ENCODE measurements around the gene MAGI2.
"Not testable (repeated sequence)": the region's sequence is repeated elsewhere in the genome, so short reads cannot be mapped to it uniquely, and the experiment has no call there.

MAGI2 gene

DNA sequence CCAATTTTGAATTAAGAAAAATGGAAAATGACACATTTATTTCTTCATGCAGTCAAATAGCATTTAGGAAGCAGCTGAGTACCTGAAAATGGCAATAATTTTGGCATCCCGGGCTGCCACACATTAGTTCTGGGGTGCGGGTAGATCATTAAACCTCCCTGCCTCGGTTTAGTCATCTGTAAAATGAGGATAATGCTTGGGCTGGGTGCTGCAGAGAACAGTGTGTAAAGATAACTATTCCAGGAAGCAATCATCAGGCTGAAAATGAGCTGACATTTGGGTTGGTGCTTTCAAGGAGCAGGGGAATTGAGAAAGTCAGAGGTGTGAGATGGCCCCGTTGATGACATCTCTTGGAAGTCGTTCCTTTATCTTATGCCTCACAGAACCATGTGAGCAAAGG lies 887.7 kb downstream of the MAGI2 start:
- DNase-seq (ENCODE audit: low read depth, low spot score) = no peak

DNA sequence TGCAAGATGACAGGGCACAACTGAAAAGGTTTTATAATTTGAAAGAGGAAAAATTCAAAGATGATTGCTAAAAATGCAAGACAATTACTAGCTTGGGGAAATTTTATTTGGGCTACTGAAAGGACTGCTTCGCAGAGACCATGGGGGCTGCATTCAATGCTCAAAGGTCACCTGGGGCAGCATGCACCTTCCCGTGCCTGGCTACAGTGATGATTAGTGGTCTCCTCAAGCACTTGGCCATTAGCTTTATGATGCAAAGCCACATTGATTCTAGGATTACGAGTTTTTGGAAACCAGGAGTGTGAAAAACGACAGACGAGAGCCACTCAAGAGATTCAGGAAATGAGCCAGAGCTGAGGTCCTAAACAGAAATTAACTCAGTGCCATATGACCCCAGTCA lies 890.3 kb downstream of the MAGI2 start:
- no peak for DNase-seq (ENCODE audit: low read depth, low spot score)

DNA sequence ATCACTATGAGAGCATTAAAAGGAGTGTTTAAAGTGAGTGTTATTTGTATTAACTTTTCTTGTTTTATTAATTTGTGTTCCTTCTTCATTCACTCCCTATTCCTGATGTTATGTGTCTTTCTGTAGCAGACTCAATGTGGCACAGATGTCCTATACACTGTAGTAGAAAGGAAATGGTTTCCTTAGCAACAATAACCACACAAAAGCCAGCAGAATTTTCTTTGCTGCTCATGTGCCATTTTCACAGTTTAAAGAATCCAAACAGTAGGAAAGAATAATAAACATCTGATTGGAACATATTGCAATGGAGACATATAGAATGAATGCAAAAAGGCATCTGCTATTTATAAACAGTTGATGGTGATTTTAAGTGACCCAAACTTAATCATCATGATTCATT lies 891.3 kb downstream of the MAGI2 start:
- no peak for DNase-seq (ENCODE audit: low read depth, low spot score)

- no peak for DNase-seq (ENCODE audit: low read depth, low spot score)
Measured at GRCh38 chr7:78558566-78558965, 894.9 kb downstream of the MAGI2 start.

DNA sequence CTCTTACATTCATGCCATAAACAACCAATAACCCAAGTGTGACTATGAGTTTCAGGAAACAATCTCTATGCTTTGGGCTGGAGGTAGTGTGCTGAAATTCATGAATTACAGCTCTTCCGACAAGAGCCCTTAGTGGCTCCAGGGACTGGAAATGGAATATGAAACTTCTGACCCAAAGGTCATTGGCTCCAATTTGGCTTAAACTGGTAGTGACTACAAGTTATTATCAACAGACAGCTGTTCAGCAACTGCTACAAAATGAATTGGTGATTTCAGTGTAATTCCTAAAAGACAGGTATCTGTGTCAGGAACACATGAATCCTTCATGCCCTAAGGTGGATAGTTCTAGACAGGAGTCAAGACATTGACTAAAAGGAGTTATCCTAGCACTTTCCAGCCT lies 909.5 kb downstream of the MAGI2 start:
- DNase-seq (ENCODE audit: low read depth, low spot score) = no peak

DNA sequence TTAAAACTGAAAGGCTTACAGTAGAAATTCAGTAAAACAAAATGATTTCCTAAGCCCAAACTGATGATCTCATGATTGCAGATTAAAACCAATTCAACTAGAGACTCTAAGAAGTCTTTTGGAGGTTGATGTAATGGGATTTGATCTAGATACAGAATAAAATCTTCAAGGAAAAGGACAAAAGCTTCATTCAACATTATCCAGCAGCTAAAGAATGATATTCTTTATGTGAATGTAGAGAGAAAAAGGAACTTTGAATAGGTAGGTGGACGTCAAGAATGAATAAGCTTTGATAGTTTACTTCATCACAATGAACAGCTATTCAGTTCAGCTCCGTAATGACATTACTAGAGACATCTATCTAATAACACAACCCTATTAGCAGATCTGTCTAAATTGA lies 910.5 kb downstream of the MAGI2 start:
- no peak for DNase-seq (ENCODE audit: low read depth, low spot score)

- no peak for DNase-seq (ENCODE audit: low read depth, low spot score)
Measured at GRCh38 chr7:78542541-78542940, 910.9 kb downstream of the MAGI2 start.

DNA sequence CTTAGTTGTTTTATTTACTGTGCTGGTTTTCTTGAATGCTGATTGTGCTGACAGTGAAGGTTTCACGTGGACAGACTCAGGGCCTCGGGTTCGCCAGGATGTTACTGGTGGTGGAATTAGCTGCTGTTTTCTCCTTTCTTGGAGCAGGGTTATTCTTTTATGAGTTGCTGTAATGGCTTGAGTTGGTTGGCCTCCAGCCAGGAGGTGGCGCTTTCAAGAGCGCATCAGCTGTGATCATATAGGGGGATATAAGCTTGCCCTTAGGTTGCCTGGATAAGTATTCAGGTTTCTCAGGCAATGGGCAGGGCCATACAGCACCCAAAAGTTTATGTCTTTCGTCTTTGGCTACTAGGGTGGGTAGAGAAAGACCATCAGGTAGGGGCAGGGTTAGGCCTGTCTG lies 913.6 kb downstream of the MAGI2 start:
- DNase-seq (ENCODE audit: low read depth, low spot score) = no peak

DNA sequence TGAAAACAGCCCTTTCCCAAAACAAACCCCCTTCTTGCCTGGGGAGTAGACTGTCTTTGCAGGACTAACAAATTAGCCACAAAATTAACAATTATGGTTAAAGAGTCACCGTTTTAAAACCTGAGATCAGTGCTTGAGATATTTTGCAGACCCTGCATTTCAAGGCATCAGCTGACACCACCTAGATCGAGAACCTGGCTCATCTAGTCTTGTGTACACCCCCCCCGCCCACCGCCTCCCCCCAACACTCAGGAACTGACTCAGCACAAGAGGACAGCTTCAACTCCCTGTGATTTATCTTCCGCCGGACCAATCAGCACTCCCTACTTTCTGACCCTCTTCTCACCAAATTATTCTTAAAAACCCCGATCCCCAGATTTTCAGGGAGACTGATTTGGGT lies 917.8 kb downstream of the MAGI2 start:
- no peak for DNase-seq (ENCODE audit: low read depth, low spot score)

DNA sequence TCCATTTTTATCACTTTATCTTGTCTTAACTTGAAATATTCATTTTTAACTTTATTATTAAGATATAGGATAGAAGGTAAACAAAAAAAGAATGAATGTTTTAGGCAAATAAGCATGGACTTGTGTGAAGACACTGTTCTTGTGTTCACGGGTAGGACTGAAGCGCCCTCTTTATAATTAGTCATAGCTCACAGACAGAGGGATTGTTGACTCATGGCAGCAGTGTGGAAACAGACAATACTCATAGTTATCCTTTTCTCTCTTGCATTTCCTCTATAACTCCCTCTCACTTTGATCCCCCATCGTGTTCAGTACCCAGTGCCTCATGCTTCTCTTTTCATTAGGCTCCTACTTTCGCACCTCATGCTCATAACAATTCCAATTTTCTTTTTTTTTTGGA lies 923.1 kb downstream of the MAGI2 start:
- no peak for DNase-seq (ENCODE audit: low read depth, low spot score)

DNA sequence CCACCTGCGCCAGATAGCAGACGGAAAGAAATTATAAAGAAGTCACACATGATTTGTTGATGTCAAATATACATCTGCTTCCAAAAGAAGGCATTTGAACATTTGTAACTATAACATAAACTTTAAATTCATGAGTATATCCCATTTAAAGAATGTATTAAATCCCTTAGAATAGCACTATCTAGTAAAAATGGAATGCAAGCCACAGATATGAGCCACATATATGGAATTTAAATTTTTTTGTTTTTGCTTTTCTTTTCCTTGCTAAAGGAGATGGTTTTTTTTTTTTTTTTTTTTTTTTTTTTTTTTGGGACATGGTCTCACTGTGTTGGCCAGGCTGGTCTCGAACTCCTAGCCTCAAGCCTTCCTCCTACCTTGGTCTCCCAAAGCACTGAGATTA lies 924.1 kb downstream of the MAGI2 start:
- no peak for DNase-seq (ENCODE audit: low read depth, low spot score)

DNA sequence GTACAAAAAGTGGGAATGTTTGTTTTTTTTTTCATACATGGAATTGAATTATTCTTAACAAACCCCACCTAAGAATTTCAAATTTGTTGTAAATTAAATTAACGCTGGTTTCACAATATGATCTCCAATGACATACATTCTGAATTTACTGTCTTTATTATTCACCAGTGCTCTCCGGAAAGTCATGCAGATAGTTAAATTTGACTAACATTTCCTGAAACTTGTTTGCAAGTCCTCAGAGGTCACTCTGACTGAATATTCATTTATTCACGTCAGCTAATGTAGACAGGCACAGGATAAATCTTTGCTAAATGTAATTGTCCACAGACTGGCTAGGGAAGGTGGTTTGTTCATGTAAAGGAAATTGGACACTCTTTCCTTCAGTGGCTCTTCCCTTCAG lies 924.5 kb downstream of the MAGI2 start:
- no peak for DNase-seq (ENCODE audit: low read depth, low spot score)

DNA sequence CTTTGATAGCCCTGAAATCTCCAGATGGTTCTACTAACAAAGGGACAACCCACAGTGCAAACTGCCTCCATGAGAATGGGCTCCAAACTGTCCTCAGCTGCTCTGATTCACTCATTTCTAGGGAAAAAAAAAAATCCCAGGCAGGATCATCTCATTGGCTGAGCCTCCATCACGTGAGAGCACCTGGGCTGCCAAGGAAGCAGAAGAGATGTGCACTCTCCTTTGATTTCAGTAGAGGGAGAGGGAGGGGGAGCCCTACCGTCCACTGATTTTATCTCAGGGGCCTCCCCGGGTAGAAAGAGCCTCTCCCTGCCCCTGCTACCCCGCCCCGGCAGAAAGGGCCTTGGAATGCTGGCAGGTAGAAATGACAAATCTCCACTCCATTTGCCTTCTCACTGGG lies 929.5 kb downstream of the MAGI2 start:
- no peak for DNase-seq (ENCODE audit: low read depth, low spot score)

GRCh38 chr7:78521961-78522360 lies 931.5 kb downstream of the MAGI2 start:
- no peak for DNase-seq (ENCODE audit: low read depth, low spot score)

DNA sequence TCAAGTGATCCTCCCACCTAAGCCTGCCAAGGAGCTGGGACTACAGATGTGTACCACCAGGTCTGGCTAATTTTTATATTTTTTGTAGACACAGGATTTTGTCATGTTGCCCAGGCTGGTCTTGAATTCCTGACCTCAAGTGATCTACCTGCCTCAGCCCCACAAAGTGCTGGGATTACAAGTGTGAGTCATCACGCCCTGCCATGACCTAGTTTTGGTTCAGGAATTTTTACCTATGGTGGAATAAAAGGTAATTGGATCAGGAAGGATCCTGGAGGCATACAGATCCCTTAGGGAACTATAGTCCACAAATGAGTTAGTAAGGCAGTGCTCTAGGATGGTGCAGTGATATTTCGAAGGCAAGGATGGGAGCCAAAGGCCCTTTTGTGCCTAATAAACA lies 937.0 kb downstream of the MAGI2 start:
- DNase-seq (ENCODE audit: low read depth, low spot score) = no peak

GRCh38 chr7:78514634-78515033 lies 938.8 kb downstream of the MAGI2 start:
- no peak for DNase-seq (ENCODE audit: low read depth, low spot score)

DNA sequence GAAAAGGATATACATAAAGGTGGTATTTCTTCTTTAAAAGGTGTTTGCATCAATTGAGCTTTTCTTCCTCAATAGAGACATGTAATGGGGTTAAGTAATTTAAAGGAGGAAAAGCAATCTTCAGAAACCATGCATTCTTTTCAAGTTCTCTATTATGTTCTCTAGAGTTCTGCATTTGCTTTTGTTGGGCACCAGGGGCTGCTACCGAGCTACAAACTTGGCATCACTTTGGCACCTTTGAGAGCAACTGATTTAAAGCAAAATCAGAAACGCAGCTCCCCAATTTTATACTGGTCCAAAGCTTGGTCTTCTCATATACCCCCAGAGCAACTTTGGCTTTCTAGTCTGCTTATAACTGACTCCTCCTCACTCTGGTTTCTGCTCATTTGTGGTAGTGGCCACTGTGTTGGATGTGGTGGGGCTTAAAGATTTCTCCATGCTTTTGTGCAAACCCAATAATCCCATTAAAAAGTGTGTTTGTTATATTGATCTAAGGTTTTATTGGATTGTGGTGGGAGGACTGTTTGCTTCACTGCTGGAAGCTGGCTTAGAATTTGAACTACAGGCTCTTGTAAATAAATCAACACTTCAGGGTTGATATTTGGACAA lies 942.8 kb downstream of the MAGI2 start:
- peak; percentile 12 for DNase-seq (ENCODE audit: low read depth, low spot score)

- not testable (repeated sequence) for DNase-seq (ENCODE audit: low read depth, low spot score)
Measured at GRCh38 chr7:78503301-78503700, 950.2 kb downstream of the MAGI2 start.

DNA sequence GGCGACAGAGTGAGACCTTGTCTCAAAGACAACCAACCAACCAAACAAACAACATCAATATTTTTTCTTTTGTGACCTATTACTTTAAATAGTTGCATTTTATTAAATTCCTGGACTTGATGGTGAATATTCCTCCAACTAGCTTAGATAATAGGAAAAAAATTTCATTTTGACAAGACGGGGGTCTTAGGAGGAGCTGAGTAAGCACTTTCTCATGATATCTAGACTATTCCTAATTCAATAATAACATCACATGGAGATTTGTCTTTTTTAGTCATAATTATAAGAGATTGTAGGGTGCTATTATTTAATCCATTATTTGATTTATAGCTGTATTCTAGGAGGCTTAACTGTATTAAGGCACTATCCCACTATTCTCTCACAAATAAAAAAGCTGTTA lies 952.4 kb downstream of the MAGI2 start:
- DNase-seq (ENCODE audit: low read depth, low spot score) = no peak

DNA sequence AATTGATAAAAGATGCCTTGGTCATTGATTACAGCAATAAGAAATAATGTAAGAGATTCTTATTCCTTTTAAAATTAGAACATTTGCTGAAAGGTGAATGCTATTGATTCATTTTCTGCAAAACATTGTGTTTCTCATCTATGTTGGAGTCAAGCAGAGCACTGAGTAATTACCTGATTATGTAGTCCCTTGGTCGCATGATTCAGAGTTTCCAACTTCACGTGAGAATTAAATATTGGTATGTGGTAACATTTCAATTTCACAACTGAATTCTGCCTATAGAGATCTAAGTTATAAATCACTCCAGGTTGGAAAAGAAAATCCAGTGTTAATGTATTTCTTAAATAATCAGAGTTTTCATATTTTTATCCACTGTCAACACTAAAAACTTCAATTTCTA lies 953.5 kb downstream of the MAGI2 start:
- DNase-seq (ENCODE audit: low read depth, low spot score) = no peak

GRCh38 chr7:78499283-78499682 lies 954.2 kb downstream of the MAGI2 start:
- no peak for DNase-seq (ENCODE audit: low read depth, low spot score)

- DNase-seq (ENCODE audit: low read depth, low spot score) = no peak
Measured at GRCh38 chr7:78497728-78498427, 955.6 kb downstream of the MAGI2 start.

DNA sequence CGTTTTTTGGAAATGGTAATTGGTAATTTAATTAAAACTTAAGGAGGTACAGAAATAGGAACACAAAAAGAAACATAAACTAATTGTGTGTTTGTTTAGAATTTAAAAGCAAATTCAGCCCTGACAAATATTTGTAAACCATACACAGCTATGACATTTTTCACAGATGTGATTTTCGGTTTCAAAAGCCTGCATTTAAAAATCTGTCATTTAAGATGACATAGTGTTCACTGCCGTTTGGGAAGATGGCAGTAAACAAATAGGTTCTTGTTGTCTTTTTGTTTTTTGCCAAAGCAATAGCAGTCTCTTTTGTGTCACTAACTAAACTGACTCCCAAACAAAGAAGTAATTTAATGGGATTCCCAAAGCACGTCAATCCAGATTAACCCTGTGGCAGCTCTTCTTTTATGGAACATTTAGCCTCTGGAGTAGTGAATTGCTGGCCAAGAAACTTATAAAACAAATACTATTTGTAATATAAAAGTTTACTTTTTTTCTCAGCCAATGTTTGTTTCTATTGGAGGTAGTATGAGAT lies 957.3 kb downstream of the MAGI2 start:
- no peak for DNase-seq (ENCODE audit: low read depth, low spot score)

GRCh38 chr7:78493401-78493800 lies 960.1 kb downstream of the MAGI2 start:
- DNase-seq (ENCODE audit: low read depth, low spot score) = no peak
